Measurements from ENCODE around the gene IL17RA.

The IL17RA gene

GRCh38 chr22:17063411-17064106 lies 21.2 kb upstream of the IL17RA start:
- in situ Hi-C loops (cut with HindIII; ENCODE audit: low pct_ligation_motif_present, low sequenced_read_pairs), result no loop called here
- Histone ChIP-seq H3K36me3 (replicated peaks) (no peaks in the 10 kb centered on the region), H3K27me3 (replicated peaks) (no peaks in the 10 kb centered on the region), H3K27ac (no peak overlapping the region), H3K4me3 (ENCODE audit: low read depth, low read length) (no peak overlapping the region)
- DNase-seq, result no peak
- TF ChIP-seq CTCF (IDR thresholded peaks at IDR 0.05; ENCODE audit: low read depth, low read length, missing control alignments), result no peak

- in situ Hi-C loops (cut with HindIII; ENCODE audit: low pct_ligation_motif_present, low sequenced_read_pairs), result no loop called here
- Histone ChIP-seq H3K36me3 (replicated peaks) (no peaks in the 10 kb centered on the region), H3K27me3 (replicated peaks) (no peaks in the 10 kb centered on the region), H3K4me3 (ENCODE audit: low read depth, low read length) (no peak overlapping the region), H3K27ac (no peak overlapping the region)
- no peak for TF ChIP-seq CTCF (IDR thresholded peaks at IDR 0.05; ENCODE audit: low read depth, low read length, missing control alignments)
- no peak for DNase-seq
These were observed 20.2 kb upstream of the IL17RA start for GRCh38 chr22:17064498-17065100.

- no peak overlapping the region for H3K4me3 ChIP-seq (ENCODE audit: low read depth, low read length)
- H3K36me3 ChIP-seq (replicated peaks), result no peaks in the 10 kb centered on the region
- no peak for DNase-seq
- in situ Hi-C loops (cut with HindIII; ENCODE audit: low pct_ligation_motif_present, low sequenced_read_pairs), result no loop called here
- no peaks in the 10 kb centered on the region for H3K27me3 ChIP-seq (replicated peaks)
- no peak overlapping the region for H3K27ac ChIP-seq
- TF ChIP-seq CTCF (IDR thresholded peaks at IDR 0.05; ENCODE audit: low read depth, low read length, missing control alignments), result no peak
These were observed 19.4 kb upstream of the IL17RA start for GRCh38 chr22:17065433-17065832.

GRCh38 chr22:17072877-17073276 lies 11.9 kb upstream of the IL17RA start:
- Histone ChIP-seq H3K27me3 (replicated peaks) (no peaks in the 10 kb centered on the region), H3K36me3 (replicated peaks) (no peaks in the 10 kb centered on the region), H3K27ac (no peak overlapping the region), H3K4me3 (ENCODE audit: low read depth, low read length) (no peak overlapping the region)
- DNase-seq, result no peak
- in situ Hi-C loops (cut with HindIII; ENCODE audit: low pct_ligation_motif_present, low sequenced_read_pairs), result no loop called here
- no peak for TF ChIP-seq CTCF (IDR thresholded peaks at IDR 0.05; ENCODE audit: low read depth, low read length, missing control alignments)

GRCh38 chr22:17074648-17075002 lies 10.2 kb upstream of the IL17RA start:
- DNase-seq, result no peak
- in situ Hi-C loops (cut with HindIII; ENCODE audit: low pct_ligation_motif_present, low sequenced_read_pairs), result no loop called here
- TF ChIP-seq CTCF (IDR thresholded peaks at IDR 0.05; ENCODE audit: low read depth, low read length, missing control alignments), result no peak
- no peaks in the 10 kb centered on the region for H3K27me3 ChIP-seq (replicated peaks)
- H3K4me3 ChIP-seq (ENCODE audit: low read depth, low read length), result no peak overlapping the region
- no peak overlapping the region for H3K27ac ChIP-seq
- H3K36me3 ChIP-seq (replicated peaks), result no peaks in the 10 kb centered on the region

- peak; percentile 48 for DNase-seq
- no peaks in the 10 kb centered on the region for H3K27me3 ChIP-seq (replicated peaks)
- no peak for TF ChIP-seq CTCF (IDR thresholded peaks at IDR 0.05; ENCODE audit: low read depth, low read length, missing control alignments)
- no peak overlapping the region for H3K4me3 ChIP-seq (ENCODE audit: low read depth, low read length)
- in situ Hi-C loops (cut with HindIII; ENCODE audit: low pct_ligation_motif_present, low sequenced_read_pairs), result no loop called here
- H3K27ac ChIP-seq, result peak overlapping the region; percentile 29
- no peaks in the 10 kb centered on the region for H3K36me3 ChIP-seq (replicated peaks)
These were observed 7.5 kb upstream of the IL17RA start for GRCh38 chr22:17077255-17077654.
